ENCODE measurements around the gene ZNF30.

GRCh38 chr19:34957830-34958751 is 31.4 kb downstream of the ZNF30 start:
- TF ChIP-seq EP300 (IDR thresholded peaks at IDR 0.05): no peak
- TF ChIP-seq CTCF (IDR thresholded peaks at IDR 0.05): no peak
- TF ChIP-seq POLR2A (IDR thresholded peaks at IDR 0.05): no peak

Data from stomach (tissue), 4 donors.